ENCODE results near the gene WNT8A.

The WNT8A gene

GRCh38 chr5:138078006-138078643 is 5.7 kb upstream of the WNT8A start:
- DNase-seq (ENCODE audit: low read depth): no peak
- no peak overlapping the region for H3K4me3 ChIP-seq (ENCODE audit: low read depth, low read length)

GRCh38 chr5:138082033-138082432 is 1.8 kb upstream of the WNT8A start:
- H3K4me3 ChIP-seq (ENCODE audit: low read depth, low read length): no peak overlapping the region
- no peak for DNase-seq (ENCODE audit: low read depth)

- DNase-seq (ENCODE audit: low read depth): no peak
- H3K4me3 ChIP-seq (ENCODE audit: low read depth, low read length): no peak overlapping the region
These were observed 7.9 kb downstream of the WNT8A start for GRCh38 chr5:138091685-138092084.

- no peak overlapping the region for H3K4me3 ChIP-seq (ENCODE audit: low read depth, low read length)
- no peak for DNase-seq (ENCODE audit: low read depth)
These were observed 8.5 kb downstream of the WNT8A start for GRCh38 chr5:138092301-138092700.

- no peak overlapping the region for H3K4me3 ChIP-seq (ENCODE audit: low read depth, low read length)
- no peak for DNase-seq (ENCODE audit: low read depth)
These were observed 9.2 kb downstream of the WNT8A start for GRCh38 chr5:138093036-138093435.

GRCh38 chr5:138095100-138095907 is 11.5 kb downstream of the WNT8A start:
- no peak overlapping the region for H3K4me3 ChIP-seq (ENCODE audit: low read depth, low read length)
- DNase-seq (ENCODE audit: low read depth): no peak

GRCh38 chr5:138096363-138096762 is 12.5 kb downstream of the WNT8A start:
- DNase-seq (ENCODE audit: low read depth): no peak
- H3K4me3 ChIP-seq (ENCODE audit: low read depth, low read length): no peak overlapping the region

- H3K4me3 ChIP-seq (ENCODE audit: low read depth, low read length): no peak overlapping the region
- DNase-seq (ENCODE audit: low read depth): no peak
These were observed 13.4 kb downstream of the WNT8A start for GRCh38 chr5:138096997-138097828.

- DNase-seq (ENCODE audit: low read depth): no peak
These were observed 18.9 kb downstream of the WNT8A start for GRCh38 chr5:138102454-138103318.

GRCh38 chr5:138103319-138103637 is 19.4 kb downstream of the WNT8A start:
- no peak overlapping the region for H3K4me3 ChIP-seq (ENCODE audit: low read depth, low read length)
- DNase-seq (ENCODE audit: low read depth): no peak

More at GRCh38 chr5:138102454-138103318, 18.9 kb downstream of the WNT8A start:
- no peak overlapping the region for H3K4me3 ChIP-seq (ENCODE audit: low read depth, low read length)

GRCh38 chr5:138105709-138106108 is 21.9 kb downstream of the WNT8A start:
- no peak overlapping the region for H3K4me3 ChIP-seq (ENCODE audit: low read depth, low read length)
- no peak for DNase-seq (ENCODE audit: low read depth)

- no peak for DNase-seq (ENCODE audit: low read depth)
- H3K4me3 ChIP-seq (ENCODE audit: low read depth, low read length): no peak overlapping the region
These were observed 23.4 kb downstream of the WNT8A start for GRCh38 chr5:138107213-138107612.

- H3K4me3 ChIP-seq (ENCODE audit: low read depth, low read length): no peak overlapping the region
- DNase-seq (ENCODE audit: low read depth): no peak
These were observed 25.8 kb downstream of the WNT8A start for GRCh38 chr5:138109463-138110265.

GRCh38 chr5:138110266-138110963 is 26.6 kb downstream of the WNT8A start:
- no peak overlapping the region for H3K4me3 ChIP-seq (ENCODE audit: low read depth, low read length)
- no peak for DNase-seq (ENCODE audit: low read depth)

- DNase-seq (ENCODE audit: low read depth): no peak
- H3K4me3 ChIP-seq (ENCODE audit: low read depth, low read length): no peak overlapping the region
These were observed 27.3 kb downstream of the WNT8A start for GRCh38 chr5:138111181-138111580.

- H3K4me3 ChIP-seq (ENCODE audit: low read depth, low read length): no peak overlapping the region
- DNase-seq (ENCODE audit: low read depth): no peak
These were observed 28.1 kb downstream of the WNT8A start for GRCh38 chr5:138111937-138112336.

GRCh38 chr5:138115254-138115653 is 31.4 kb downstream of the WNT8A start:
- H3K4me3 ChIP-seq (ENCODE audit: low read depth, low read length): no peak overlapping the region
- no peak for DNase-seq (ENCODE audit: low read depth)

GRCh38 chr5:138128334-138128733 is 44.5 kb downstream of the WNT8A start:
- DNase-seq (ENCODE audit: low read depth): no peak

More at GRCh38 chr5:138128334-138128733, 44.5 kb downstream of the WNT8A start:
- no peak overlapping the region for H3K4me3 ChIP-seq (ENCODE audit: low read depth, low read length)

All from skeletal muscle cell (primary cell).